ENCODE results near the gene MTHFSD. TPM values are rescaled to one million over a fixed set of nuclear protein-coding genes. Genes with fewer than 3 reads are reported as not detected.

MTHFSD gene
- total and polyA plus RNA-seq, 2 of the 8 experiments (the other 6 are each of a cell fraction or from before 2014, with no cell fraction given), result 7.1 to 9.8 TPM

- TF ChIP-seq RNF2 (IDR thresholded peaks at IDR 0.05; ENCODE audit: borderline replicate concordance, low read depth, low read length, missing control alignments, poor library complexity, severe bottlenecking) (no peak), ATF2 (IDR thresholded peaks at IDR 0.05; ENCODE audit: low read length) (no peak)
Observed at GRCh38 chr16:86595983-86596605, 41.1 kb upstream of the MTHFSD start (continued).

Measured in H1 (cell line).